Ovary (tissue), 9 donors: Measurements from ENCODE around the gene ACLY. TPM values are rescaled to one million over a fixed set of nuclear protein-coding genes. Genes with fewer than 3 reads are reported as not detected.
"Not testable (repeated sequence)": the region's sequence is repeated elsewhere in the genome, so short reads cannot be mapped to it uniquely, and the experiment has no call there.

Experiments
- DNase-seq, 5 donors: peaks; one replicate each; pipeline ENCODE4 v3.0.0-alpha.2; 2019 to 2020
- H3K27ac ChIP-seq, 2 donors: fragments of 200-600 bp; one replicate each; pipeline versions ENCODE4 v1.5.1 to v1.8.0; 2019 to 2022
- H3K27me3 ChIP-seq: fragments of 200-600 bp; one replicate; pipeline ENCODE4 v1.8.0; 2022
- H3K36me3 ChIP-seq: fragments of 200-600 bp; sonication (generic); one replicate; pipeline ENCODE4 v1.5.1; 2019
- H3K4me1 ChIP-seq: one replicate; pipeline ENCODE4 v1.8.1; 2013; ENCODE audit warnings: mild to moderate bottlenecking, moderate library complexity; ENCODE audit not compliant: insufficient read depth
- H3K4me3 ChIP-seq: fragments of 200-600 bp; sonication (generic); one replicate; pipeline ENCODE4 v1.5.1; 2017
- H3K9me3 ChIP-seq, 2 donors: fragments of 200-600 bp in 1 of 2; sonication (generic) in 1 of 2; one replicate each; pipeline versions ENCODE4 v1.5.1 to v1.8.1; 2013 to 2019; ENCODE audit warnings: mild to moderate bottlenecking in 1 of 2, moderate library complexity in 1 of 2
- CTCF ChIP-seq, 3 donors: fragments of 450-650 bp in 2 of 3; fragments of 200-600 bp in 1 of 3; IDR thresholded peaks; one replicate each; pipeline versions ENCODE4 v1.5.1 to v1.8.0; 2016 to 2022; ENCODE audit warnings: antibody characterized with exemption in 3 of 3, mild to moderate bottlenecking in 1 of 3
- EP300 ChIP-seq: sonication (generic); formaldehyde crosslinking; IDR thresholded peaks from one replicate; pipeline ENCODE4 v1.6.1; 2017; ENCODE audit warnings: antibody characterized with exemption
- POLR2A ChIP-seq: fragments of 450-650 bp; IDR thresholded peaks from one replicate; pipeline ENCODE4 v1.6.1; 2017; ENCODE audit warnings: antibody characterized with exemption, mild to moderate bottlenecking, moderate library complexity
- WGBS, 3 donors: extraction: QIAGEN DNeasy Blood & Tissue Kit in 1 of 3; methylation state at CpG; one replicate each; pipeline versions ENCODE4 v1.1.5 to v1.1.7; 2013 to 2017; 5-methylcytosine and 5-hydroxymethylcytosine counted together
- intact Hi-C, 4 donors: fragments of 100-400 bp; cut with DNase I; formaldehyde crosslinking; loops; one replicate each; pipeline versions ENCODE4 v1.11.0 to v1.15.1; 2022 to 2023
- polyA plus RNA-seq, 2 donors: library from polyadenylated mRNA; stranded (reverse); fragments of 200-250 nt in 1 of 2; fragments of 350-450 nt in 1 of 2; fragmentation: Illumina TruSeq in 1 of 2; extraction: RNeasy Lipid Tissue Mini Kit (QIAGEN cat#74804) in 1 of 2; gene quantifications; one replicate each; pipeline ENCODE4 v1.2.3, GENCODE V29; 2013 to 2014
- total RNA-seq, 7 donors: library from RNA; depleted of rRNA in 2 of 7; stranded (reverse); fragments of >200 nt in 2 of 7; fragmentation: NEBNext Ultra II Directional in 3 of 7; extraction: Animal tissue kit (Norgen Biotek cat#: 25700) in 3 of 7; gene quantifications; one replicate each; pipeline versions ENCODE4 v1.1.0 to v1.2.4, GENCODE V29; 2016 to 2023
- donor health status: DM: no; HTN: no; CAD: no; lungs with moderate emphysema.
- donor health status: DM: no; HTN: no; CAD: no.
- donor health status: Bipolar disorder and iron deficiency.
- donor health status: DM: yes; HTN: yes; CAD: no.
- donor health status: DM: no; HTN: no; CAD: no.
- donor health status: DM: yes; HTN: yes; CAD: no.

ACLY gene
- total and polyA plus RNA-seq, 9 donors = 23.6 to 119 (median 53.4) TPM

GRCh38 chr17:41932816-41933389 lies 14.2 kb upstream of the ACLY start:
- TF ChIP-seq POLR2A = no peak
- no peak for TF ChIP-seq CTCF (IDR thresholded peaks at IDR 0.05)
- TF ChIP-seq EP300 = no peak
- no peaks in the 10 kb centered on the region for H3K36me3 ChIP-seq
- H3K4me3 ChIP-seq = no peak overlapping the region
- no peaks in the 10 kb centered on the region for H3K27me3 ChIP-seq
- no peaks in the 10 kb centered on the region for H3K9me3 ChIP-seq
- intact Hi-C loops = no loop called here
- H3K27ac ChIP-seq = no peak overlapping the region
- peaks cover 4% of the 10 kb centered on the region for H3K4me1 ChIP-seq
- DNase-seq = no peak
- 65 to 77% (median 70%) methylated on average over 2 of the region's 2 CpGs for WGBS, 3 donors

GRCh38 chr17:41931715-41932114 lies 13.0 kb upstream of the ACLY start:
- H3K27me3 ChIP-seq, DNase-seq, H3K4me3 ChIP-seq, H3K27ac ChIP-seq, H3K4me1 ChIP-seq, H3K36me3 ChIP-seq, H3K9me3 ChIP-seq, intact Hi-C loops: not testable (repeated sequence)
- 85 to 94% (median 85%) methylated on average over 4 of the region's 4 CpGs for WGBS, 3 donors

- H3K27ac ChIP-seq = peak overlapping the region in 1 of 2 donors; percentile 72
- H3K9me3 ChIP-seq, H3K4me1 ChIP-seq, H3K36me3 ChIP-seq, H3K27me3 ChIP-seq, intact Hi-C loops: not testable (repeated sequence)
- peak in 1 of 5 donors; percentile 42 for DNase-seq
- H3K4me3 ChIP-seq = peak overlapping the region; percentile 52
- 43 to 49% (median 48%) methylated on average over 18 of the region's 18 CpGs for WGBS, 3 donors
Measured at GRCh38 chr17:41930833-41931156, 12.0 kb upstream of the ACLY start.

GRCh38 chr17:41930009-41930832 lies 11.5 kb upstream of the ACLY start, which contains the start of gene ODAD4:
Gene ODAD4, plus strand, starts transcription at chr17:41930617. Its CDS starts 107 bp downstream, at chr17:41930724.
- 1 to 2% (median 2%) methylated on average over 43 of the region's 43 CpGs for whole genome bisulfite sequencing, 3 donors
- peaks cover 4% of the 10 kb centered on the region for H3K4me1 ChIP-seq
- H3K36me3 ChIP-seq = no peaks in the 10 kb centered on the region
- intact Hi-C loops = no loop called here
- peak within 1 kb of the TSS in 1 of 2 donors; percentile 72 for H3K27ac ChIP-seq
- peak within 1 kb of the TSS; percentile 52 for H3K4me3 ChIP-seq
- TF ChIP-seq CTCF (IDR thresholded peaks at IDR 0.05) (peak in 2 of 3 donors; percentile 64 to 74), EP300 (no peak), POLR2A (no peak)
- peak; percentile 96 to 99 (median 97) for DNase-seq
- no peaks in the 10 kb centered on the region for H3K9me3 ChIP-seq
- no peaks in the 10 kb centered on the region for H3K27me3 ChIP-seq

- WGBS, 3 donors = 79 to 86% (median 81%) methylated on average over 6 of the region's 6 CpGs
- Histone ChIP-seq H3K4me1 (peaks cover 4% of the 10 kb centered on the region), H3K27ac (no peak overlapping the region), H3K36me3 (no peaks in the 10 kb centered on the region), H3K27me3 (no peaks in the 10 kb centered on the region), H3K4me3 (no peak overlapping the region), H3K9me3 (no peaks in the 10 kb centered on the region)
- intact Hi-C loops = no loop called here
- no peak for DNase-seq
- TF ChIP-seq CTCF (IDR thresholded peaks at IDR 0.05) (no peak), EP300 (no peak), POLR2A (no peak)
Measured at GRCh38 chr17:41928693-41929251, 10.0 kb upstream of the ACLY start.
